Measurements from ENCODE around the gene STX18. TPM values are rescaled to one million over a fixed set of nuclear protein-coding genes. Genes with fewer than 3 reads are reported as not detected.

Gene STX18
- total RNA-seq, 2 experiments from 2014 or later, result 19.5 to 20.0 TPM

- TF ChIP-seq CTCF (IDR thresholded peaks at IDR 0.05), result no peak
- H3K27me3 Mint-ChIP-seq, result no peaks in the 10 kb centered on the region
- H3K9me3 Mint-ChIP-seq, result no peaks in the 10 kb centered on the region
- no peak overlapping the region for H3K4me3 Mint-ChIP-seq
- intact Hi-C loops (cut with micrococcal nuclease), result no loop called here
- ATAC-seq, result no peak
- peaks cover 29% of the 10 kb centered on the region for H3K4me1 Mint-ChIP-seq (ENCODE audit: low read depth)
- POLR2A ChIA-PET, result no interaction called here
- no peak overlapping the region for H3K27ac Mint-ChIP-seq
- H3K36me3 Mint-ChIP-seq (ENCODE audit: low read depth), result peaks cover 24% of the 10 kb centered on the region
- no peak for DNase-seq
- CTCF ChIA-PET, result interaction anchor here (0.8 to 1.1 kb wide), 2 partner anchors 15 to 31 kb away, joined by 3 read pairs; no protein-coding TSS in a partner anchor
These were observed 125.7 kb downstream of the STX18 start for GRCh38 chr4:4415806-4416805.

- Mint-ChIP-seq H3K36me3 (ENCODE audit: low read depth) (peaks cover 20% of the 10 kb centered on the region), H3K27me3 (no peaks in the 10 kb centered on the region), H3K9me3 (no peaks in the 10 kb centered on the region), H3K4me1 (ENCODE audit: low read depth) (peaks cover 29% of the 10 kb centered on the region), H3K27ac (no peak overlapping the region), H3K4me3 (no peak overlapping the region)
- CTCF ChIA-PET, result no interaction called here
- POLR2A ChIA-PET, result no interaction called here
- no peak for TF ChIP-seq CTCF (IDR thresholded peaks at IDR 0.05)
- ATAC-seq (no peak), DNase-seq (no peak)
- intact Hi-C loops (cut with micrococcal nuclease), result no loop called here
These were observed 126.6 kb downstream of the STX18 start for GRCh38 chr4:4415107-4415805.

- Mint-ChIP-seq H3K4me1 (ENCODE audit: low read depth) (peaks cover 17% of the 10 kb centered on the region), H3K9me3 (no peaks in the 10 kb centered on the region), H3K4me3 (no peak overlapping the region), H3K36me3 (ENCODE audit: low read depth) (peaks cover 13% of the 10 kb centered on the region), H3K27me3 (no peaks in the 10 kb centered on the region), H3K27ac (no peak overlapping the region)
- ATAC-seq (no peak), DNase-seq (no peak)
- no peak for TF ChIP-seq CTCF (IDR thresholded peaks at IDR 0.05)
- POLR2A ChIA-PET, result no interaction called here
- CTCF ChIA-PET, result no interaction called here
- intact Hi-C loops (cut with micrococcal nuclease), result no loop called here
These were observed 128.0 kb downstream of the STX18 start for GRCh38 chr4:4413806-4414205.

- DNase-seq (no peak), ATAC-seq (no peak)
- no peaks in the 10 kb centered on the region for H3K9me3 Mint-ChIP-seq
- CTCF ChIA-PET, result no interaction called here
- H3K36me3 Mint-ChIP-seq (ENCODE audit: low read depth), result peaks cover 9% of the 10 kb centered on the region
- POLR2A ChIA-PET, result no interaction called here
- TF ChIP-seq CTCF (IDR thresholded peaks at IDR 0.05), result no peak
- H3K4me3 Mint-ChIP-seq, result no peak overlapping the region
- no peak overlapping the region for H3K27ac Mint-ChIP-seq
- intact Hi-C loops (cut with micrococcal nuclease), result no loop called here
- no peaks in the 10 kb centered on the region for H3K27me3 Mint-ChIP-seq
- peaks cover 13% of the 10 kb centered on the region for H3K4me1 Mint-ChIP-seq (ENCODE audit: low read depth)
These were observed 128.5 kb downstream of the STX18 start for GRCh38 chr4:4413373-4413725.

Data from activated CD8-positive, alpha-beta T cell treated with anti-CD3 and anti-CD28 coated beads for 36 hours (primary cell).